ENCODE results near the gene CCNJL.

CCNJL gene

DNA sequence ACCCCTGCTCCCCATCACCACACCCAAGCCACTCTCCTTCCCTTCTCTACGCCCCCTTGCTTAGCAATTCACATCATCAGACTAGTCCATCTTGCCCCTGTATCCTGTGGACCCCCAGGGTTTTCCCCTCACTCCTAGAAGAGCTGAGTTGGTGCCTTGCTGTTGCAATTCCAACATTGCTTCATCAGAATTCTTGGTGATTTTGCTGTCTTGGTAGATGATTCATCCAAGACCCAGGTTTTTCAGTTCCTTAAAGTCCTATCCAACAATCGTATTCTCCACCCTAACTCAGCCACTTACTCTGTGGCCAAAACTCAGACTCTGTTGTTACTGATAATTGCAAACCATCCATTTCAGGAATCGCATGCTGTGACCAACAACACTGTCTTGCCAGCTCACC is 21.4 kb upstream of the CCNJL start:
- DNase-seq (ENCODE audit: low read depth, low spot score): no peak

DNA sequence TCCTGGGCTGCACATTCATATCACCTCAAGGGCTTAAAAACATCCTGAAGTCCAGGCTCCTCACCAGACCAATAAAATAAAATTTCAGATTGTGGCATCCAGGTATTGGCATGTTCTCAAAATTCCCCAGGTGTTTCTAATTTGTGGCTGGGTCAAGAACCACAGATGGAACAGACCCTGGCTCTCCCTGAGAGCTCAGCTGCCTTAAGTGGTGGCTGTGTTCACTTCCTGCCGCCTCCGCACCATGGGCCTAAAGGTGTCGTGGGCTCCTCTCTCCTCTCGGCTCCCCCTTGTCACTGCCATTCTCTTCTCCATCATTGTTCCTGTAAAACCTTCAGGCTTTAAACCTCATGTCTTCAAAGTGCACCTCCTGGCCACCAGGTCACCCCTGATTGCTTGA is 17.8 kb upstream of the CCNJL start:
- no peak for DNase-seq (ENCODE audit: low read depth, low spot score)

DNA sequence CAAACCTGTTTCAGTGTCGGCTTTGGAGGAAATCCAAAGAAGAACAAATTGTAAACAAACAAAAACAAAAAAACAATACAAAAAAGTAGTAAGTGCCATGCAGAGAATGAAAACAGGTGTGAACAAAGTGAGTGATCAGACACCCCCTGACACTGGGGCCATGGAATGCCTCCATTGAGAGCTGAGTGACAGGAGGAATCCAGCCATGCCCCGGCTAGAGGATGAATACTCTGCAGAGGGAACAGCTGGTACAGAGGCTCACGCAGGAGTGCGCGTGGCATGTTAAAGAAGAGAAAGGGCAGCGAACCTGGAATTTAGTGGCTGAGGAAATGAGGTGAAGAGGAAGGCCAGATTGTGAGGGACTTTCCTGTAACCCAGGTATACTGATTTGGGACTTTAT is 15.5 kb upstream of the CCNJL start:
- DNase-seq (ENCODE audit: low read depth, low spot score): no peak

DNA sequence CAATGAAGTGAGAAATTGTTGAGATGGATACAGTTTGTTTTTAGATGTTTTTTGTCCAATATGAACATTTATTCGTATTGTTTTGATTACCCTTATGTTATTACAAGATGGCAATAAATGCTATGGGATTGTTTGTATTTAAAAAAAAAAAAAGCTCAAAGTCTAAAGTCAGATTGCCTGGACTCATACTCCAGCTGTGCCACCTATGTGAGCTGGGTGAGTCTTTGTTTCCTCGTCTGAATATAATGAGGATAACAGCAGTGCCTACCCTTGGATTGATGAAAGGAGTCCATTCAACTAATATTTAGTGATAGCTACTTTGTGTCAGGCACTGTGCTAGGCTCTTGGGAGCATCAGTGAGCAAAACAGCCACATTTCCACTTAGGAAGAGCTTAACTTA is 14.6 kb upstream of the CCNJL start:
- DNase-seq (ENCODE audit: low read depth, low spot score): no peak

DNA sequence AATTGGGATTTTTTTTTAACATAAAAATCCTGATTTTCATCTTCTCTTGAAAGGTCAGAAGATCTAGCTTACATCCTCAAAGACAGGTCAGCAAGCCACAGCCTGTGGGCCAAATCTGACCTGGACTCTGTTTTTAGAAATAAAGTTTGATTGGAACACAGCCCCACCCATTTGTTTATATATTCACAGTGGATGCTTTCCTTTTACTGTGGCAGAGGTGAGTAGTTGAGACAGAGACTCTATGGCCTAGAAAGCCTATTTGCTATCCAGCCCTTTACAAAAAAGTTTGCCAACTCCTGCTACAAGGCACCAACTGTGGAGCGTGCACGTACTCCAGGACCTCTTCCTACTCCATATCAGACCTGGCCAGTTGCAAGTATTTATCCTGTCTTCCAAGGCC is 13.4 kb upstream of the CCNJL start:
- DNase-seq (ENCODE audit: low read depth, low spot score): no peak

DNA sequence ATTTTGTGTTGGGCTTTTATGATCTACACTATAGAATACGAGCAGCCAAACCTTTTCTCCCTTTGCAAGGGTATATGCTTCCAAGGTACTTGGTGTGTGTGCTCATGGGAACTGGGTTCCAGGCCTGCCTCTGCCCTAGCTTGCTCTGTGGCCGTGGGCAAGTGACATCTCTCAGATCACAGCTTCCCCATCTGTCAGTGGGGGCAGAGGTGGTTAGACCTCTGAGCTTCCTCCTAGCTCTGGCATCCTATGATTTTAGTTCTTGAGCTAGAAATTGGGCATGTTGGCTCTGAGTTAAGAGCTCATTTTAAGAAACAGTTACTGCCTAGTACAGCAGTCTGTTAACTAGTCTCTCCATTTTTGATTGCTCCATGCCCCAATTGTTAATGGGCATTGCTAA is 12.5 kb upstream of the CCNJL start:
- no peak for DNase-seq (ENCODE audit: low read depth, low spot score)

DNA sequence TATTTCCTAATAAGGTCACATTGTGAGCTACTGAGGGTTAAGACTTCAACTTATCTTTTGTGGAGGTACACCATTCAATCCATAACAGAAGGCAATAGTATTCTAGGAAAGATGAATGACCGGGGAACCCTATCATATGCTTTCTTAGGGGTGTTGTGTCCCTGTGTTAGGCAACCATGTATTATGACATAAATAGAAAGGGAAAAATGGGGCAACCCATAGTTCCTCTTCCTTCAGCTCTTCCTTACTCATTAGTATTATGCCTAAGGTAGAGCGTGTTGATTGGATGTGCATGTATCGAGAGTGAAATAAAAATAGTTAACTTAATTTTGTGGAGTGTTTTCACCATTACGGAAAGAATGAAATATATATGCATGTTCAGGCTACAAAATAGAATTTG is 6.0 kb upstream of the CCNJL start:
- DNase-seq (ENCODE audit: low read depth, low spot score): no peak

DNA sequence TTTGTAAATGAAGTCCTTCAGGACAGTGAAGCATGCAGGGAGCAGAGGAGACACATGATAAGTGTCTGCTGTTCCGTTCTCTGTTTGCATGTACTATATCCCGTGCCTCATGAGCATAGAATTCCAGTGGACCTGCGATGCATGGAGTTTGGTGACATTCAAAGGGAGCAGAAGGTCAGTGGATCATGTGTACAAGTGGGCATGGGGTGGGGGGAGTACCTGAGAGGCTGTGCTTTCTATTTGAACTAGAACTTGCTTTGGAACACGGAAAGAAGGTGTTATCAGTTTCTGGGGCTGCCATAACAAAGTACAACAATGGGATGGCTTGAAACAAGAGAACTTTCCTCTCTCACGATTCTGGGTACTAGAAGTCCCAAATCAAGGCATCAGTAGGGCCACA is 5.1 kb upstream of the CCNJL start:
- DNase-seq (ENCODE audit: low read depth, low spot score): no peak

DNA sequence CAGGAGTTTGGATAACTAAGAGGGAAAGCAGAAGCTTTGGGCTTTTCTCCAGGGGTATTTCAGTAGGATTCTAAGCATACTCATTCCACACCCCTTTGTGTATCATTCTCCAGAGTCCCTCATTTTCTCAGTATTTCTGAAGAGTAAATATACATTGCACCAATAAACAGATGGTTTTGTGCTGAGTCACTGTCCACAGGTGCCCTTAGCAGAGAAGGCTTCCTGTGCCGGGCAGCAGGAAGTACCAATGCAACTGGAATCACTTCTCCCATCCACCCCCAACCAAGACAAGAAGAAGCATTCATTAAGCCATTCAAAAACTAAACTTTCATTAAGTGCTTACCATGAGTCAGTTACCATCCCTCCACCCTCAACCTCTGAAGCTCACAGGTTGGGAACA is 3.6 kb upstream of the CCNJL start:
- no peak for DNase-seq (ENCODE audit: low read depth, low spot score)

DNA sequence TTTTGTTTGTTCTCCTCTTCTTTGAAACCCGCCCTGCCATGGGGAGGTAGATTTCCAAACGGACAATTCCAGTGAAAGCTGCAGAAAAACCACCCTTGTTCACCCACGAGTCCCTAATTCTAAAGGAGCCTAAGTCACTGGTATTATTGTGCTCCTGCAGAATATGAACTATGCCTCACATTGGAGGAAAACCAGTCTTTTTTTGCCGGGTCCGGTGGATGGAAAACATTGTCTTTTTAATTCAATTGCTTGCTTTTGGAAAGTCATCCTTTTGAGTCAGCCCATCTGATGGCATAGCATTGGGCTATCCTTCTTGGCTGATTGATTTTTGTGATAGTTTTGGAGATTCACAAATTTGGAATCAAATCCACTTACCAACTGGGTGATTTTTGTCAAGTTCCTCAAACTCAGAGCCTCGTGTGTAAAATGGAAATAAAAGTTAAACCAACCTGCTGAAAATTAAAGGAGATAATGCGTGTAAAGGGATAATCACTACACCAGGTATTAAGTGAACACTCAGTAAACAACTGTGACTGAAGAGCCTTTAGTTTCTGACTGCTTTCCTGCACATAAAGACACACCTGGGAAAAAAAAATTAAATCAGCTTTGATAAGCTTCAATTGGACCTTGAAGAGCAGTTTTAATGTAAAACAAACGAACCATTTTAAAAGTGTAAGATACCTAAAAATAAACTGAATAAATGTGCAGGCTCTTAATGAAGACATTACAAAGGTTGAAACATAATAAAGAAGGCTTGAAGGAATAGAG is 780 bp upstream of the CCNJL start:
- DNase-seq (ENCODE audit: low read depth, low spot score): no peak

DNA sequence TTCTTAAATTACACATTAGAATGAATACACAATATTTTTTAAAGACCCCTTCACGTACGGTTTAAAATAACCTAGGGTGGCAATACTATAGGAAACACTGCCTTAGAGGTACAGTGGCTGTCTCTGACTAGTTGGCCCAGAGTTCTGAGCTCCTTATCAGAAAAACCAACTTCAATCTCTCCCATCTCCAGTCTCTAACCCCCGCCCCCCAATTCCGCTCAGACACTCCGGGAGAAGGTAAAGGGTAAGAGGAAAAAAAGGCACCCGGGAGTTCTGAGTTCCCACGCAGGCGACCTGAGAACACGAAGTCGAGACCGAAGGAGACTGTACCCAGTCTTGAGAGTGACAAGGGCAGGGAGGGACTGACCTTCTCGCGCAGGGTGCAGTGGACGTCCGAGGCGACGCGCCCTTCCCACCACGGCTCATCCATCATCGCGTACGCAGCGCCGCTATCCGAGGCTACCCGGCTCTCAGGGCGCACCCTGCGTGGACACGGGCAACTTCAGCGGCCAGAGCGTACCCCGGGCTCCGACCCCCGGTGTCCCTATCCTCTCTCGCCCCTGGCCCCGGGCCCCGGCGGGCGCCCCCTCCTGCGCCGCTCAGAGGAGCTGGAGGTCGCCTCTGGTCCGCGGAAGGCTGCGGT is 752 bp downstream of the CCNJL start:
- no peak for DNase-seq (ENCODE audit: low read depth, low spot score)

DNA sequence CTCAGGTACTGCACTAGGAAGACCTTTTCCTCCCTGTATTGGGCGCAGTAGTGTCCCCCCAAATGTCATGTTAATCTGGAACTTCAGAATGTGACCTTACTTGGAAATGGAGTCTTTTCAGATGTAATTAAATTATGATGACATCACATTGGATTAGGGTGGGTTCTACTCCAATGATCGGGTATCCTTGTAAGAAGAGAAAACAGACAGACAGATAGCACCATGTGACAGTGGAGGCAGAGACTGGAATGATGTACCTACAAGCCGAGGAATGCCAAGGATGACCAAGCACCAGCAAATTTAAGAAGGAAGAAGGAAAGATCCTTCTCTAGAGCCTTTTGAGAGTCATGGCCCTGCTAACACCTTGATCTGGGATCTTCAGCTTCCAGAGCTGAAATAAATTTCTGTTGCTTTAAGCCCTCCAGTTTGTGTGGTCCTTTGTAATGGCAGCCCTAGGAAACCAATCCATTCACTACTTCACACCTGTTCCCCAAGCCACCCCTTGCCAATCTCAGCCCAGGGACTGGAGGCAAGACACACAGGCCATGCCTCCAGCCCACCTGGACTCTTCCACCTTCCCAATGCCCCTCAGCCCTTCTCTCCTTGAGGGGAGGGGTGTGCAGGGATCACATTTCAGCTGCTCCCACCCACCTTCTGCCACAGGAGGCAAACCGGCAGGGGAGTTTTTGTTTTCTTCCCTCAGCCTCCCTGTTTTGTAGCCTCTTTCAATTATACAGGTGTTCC is 1.6 kb downstream of the CCNJL start:
- no peak for DNase-seq (ENCODE audit: low read depth, low spot score)

DNA sequence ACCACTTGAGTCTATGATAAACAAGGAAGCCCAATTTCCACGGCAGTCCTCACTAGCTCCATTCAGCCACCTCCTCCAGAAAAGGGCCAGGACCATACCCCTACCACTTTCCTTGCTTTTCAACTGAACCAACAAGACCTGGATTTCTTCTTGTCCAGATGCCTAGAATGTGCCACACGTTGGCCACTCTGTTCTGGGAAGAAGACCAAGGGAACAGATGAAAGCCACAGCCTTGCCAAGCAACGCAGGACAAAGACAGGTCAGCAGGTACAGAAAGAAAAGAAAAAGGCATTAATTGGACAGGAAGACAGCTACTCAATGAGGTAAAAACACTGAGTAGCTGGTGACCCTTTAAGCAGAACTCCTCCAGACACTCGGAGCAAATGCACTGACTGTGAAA is 2.2 kb downstream of the CCNJL start:
- no peak for DNase-seq (ENCODE audit: low read depth, low spot score)

DNA sequence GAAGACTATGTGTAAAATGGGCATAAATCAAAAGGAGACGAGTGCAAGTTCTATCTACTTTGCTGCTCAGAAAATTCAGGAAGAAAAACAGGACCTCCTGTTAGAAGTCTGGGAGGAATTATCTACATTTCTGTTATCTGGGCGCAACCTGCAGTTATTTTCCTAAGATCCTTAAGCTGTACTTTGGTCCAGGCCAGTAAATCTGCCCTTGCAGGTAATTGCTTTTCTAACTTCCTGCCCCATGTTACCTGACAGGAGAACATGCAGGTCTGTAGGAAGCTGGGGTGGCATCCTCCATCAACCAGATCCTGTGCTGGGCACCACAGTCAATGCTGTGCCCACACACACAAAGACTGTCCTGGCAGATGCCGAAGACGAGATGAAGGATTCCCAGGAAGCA is 5.7 kb downstream of the CCNJL start:
- no peak for DNase-seq (ENCODE audit: low read depth, low spot score)

DNA sequence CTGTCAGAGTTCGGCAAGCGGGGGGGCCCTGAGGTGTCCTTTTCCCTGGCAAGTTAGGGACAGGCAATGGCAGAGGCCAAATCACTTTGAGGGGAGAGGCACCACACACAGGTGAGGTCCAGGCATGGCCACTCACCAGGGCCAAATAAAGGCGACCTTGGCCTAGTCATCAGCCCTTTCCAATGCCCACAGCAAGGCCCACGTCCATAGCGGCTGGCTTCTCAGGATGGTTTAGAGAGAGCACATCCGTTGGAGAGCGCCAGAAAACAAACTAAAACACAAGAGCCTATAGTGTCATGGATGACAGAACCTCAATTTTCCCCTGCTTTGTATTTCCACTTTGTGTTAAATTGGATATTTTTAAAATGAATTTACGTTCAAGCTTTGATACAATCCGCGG is 7.0 kb downstream of the CCNJL start:
- DNase-seq (ENCODE audit: low read depth, low spot score): no peak

DNA sequence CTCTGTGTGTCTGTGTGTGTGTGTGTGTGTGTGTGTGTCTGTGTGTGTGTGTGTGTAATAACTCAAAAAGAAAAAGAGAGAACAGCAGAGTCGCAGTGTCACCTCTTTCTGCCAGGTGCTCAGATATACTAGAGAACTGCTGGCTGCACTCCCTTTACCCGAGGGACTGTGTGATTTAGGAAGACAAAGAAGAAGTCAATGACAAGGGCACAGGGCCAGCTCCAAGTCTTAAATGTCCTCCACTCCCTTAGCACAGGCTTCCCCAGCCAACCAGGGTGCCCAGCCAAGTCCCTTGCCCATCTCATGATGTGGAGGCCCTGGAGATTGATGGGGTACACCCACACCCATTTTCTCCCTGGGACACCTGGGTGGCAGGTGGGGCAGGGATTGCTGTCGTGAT is 8.7 kb downstream of the CCNJL start:
- no peak for DNase-seq (ENCODE audit: low read depth, low spot score)

DNA sequence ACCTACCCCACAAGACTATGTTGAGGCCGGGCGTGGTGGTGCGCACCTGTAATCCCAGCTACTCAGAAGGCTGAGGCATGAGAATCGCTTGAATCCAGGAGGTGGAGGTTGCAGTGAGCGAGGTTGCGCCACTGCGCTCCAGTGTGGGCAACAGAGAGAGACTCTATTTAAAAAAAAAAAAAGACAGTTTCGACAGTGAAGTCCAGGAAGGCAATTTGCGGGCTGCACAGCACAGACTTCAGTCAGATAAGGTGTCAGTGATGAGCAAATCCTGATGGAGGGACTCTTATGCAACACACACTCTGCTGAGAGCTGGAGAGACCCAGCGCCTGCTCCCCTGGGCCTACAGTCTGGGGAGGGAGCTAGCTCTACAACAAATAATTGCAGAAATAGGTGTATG is 14.2 kb downstream of the CCNJL start:
- no peak for DNase-seq (ENCODE audit: low read depth, low spot score)

DNA sequence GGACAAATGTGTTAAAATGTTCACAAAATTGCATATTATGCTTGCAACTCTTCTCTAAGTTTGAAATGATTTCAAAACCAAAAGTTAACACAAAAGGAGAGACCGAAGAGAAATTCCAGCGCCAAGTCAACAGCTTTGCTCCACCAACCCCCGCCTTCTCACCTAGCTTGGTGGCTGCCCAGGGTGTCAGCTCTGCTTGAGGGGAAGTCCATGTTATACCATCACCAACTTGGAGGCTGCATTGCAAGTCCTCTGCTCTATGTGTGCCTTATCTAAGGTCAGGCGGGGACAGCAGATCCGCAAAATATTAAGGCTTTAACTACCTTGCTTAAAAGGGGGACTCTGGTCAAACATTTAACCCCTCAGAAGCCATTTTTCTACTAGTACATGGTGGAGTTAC is 14.6 kb downstream of the CCNJL start:
- DNase-seq (ENCODE audit: low read depth, low spot score): no peak

DNA sequence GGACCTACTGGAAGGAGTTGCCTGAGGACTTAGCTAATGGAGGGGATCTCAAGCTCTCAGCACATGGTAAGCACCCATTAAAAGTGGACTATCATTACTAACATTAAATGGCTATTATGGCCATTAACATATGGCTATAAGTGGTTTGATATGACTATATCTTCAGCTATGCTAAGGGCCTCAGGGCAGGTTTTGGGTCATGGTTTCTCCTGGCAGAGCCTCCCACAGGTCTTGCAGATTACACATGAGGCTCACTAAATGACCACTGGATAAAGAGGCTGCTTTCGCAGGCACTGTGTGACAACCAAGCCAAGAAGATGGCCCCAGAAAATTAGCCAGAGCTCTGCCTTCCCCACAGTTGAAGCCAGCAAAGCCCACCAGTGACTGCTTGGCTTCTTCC is 15.4 kb downstream of the CCNJL start:
- DNase-seq (ENCODE audit: low read depth, low spot score): no peak

DNA sequence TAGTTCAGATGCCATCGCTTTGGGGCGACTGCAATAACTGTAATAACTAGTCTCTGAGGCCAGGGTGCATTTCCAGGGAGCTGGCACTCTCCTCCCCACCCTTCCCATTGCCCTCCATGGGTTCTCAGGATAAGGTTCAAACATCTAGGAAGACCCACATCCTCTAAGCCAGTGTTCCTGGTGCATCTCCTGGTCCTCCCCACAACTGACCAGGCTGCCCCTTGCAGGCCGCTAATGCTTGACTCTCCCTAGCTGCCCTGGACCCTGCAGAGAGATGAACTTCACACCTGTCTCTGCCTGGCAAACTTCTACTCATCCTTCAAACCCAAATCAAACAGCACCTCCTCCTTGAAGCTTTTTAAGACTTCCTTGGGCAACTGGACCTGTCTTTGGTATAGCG is 15.9 kb downstream of the CCNJL start:
- DNase-seq (ENCODE audit: low read depth, low spot score): no peak

DNA sequence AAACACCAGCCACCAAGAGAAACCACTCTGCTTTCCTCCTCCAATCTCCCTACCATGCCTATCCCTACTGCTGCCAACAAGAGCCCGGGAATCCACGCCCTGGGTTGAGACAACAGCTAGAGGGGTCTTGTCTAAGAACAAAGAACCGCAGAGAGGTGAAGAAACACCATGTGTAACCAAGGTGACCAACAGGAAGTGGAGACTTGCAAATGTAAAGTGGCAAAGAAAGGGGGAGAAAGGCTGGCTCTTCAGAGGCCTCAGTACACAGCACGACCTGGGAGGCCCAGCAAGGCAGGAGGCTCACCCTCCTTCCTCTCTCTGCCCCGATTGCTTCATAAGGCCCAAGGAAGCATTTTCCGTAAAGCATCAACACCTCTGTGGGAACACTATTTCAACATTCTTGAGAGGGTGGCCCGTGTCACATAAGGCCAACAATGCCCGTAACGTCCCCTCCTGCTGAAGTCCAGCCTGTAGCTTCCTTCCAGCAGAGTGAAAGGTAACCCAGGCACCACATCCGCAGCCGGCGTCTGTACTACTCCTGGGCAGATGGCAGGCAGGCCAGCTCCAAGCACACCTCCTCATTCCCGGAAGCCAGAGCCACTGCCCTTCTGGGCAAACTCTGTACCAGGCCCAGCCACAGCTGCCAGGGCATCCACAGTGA is 18.3 kb downstream of the CCNJL start:
- no peak for DNase-seq (ENCODE audit: low read depth, low spot score)

DNA sequence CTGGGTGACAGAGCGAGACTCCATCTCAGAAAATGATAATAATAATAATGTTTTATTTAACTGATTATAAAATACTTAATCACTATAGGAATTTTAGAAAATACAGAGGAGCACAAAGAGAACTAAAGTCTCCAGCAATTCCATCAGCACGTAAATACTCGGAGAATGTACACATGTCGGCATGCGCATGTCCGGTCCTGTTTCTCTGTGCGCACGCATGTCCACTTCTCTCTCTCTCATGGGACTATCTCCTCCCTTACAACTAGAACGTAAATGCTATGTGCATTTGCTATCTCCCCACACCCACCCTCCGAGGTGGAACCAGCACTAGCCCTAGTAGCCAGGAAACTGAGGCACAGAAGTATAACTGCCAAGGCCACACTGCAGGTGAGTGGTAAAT is 19.0 kb downstream of the CCNJL start:
- DNase-seq (ENCODE audit: low read depth, low spot score): no peak

DNA sequence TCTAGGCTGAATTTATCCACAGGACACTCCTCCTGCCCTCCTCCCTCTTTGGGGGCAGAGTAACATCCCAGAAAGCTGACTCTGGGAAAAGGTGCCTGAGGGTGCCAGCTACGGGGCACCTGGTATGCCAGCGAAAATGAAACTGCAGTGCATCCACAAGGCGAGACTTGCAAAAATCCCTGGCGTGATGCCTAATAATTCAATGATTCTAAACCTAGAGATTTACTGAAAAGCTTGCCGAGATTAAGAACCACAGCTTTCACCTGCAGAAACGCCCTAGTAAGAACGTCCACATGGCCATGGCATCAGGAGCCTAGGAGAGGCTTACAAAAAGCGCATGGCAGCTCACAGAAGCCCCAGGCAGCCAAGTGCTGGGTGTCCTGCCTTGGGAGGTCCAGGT is 20.9 kb downstream of the CCNJL start:
- DNase-seq (ENCODE audit: low read depth, low spot score): no peak
